Stimulated activated naive CD8-positive, alpha-beta T cell treated with anti-CD3 and anti-CD28 coated beads, Interleukin-15, Interleukin-2, amounts not matched to agents 100 ng/mL and 50 ng/mL, for 24 hours (primary cell): ENCODE measurements around the gene SMAD5.

ENCODE experiments used
- H3K27ac Mint-ChIP-seq: one replicate; pipeline ENCODE4 v1.8.0; 2021; ENCODE audit warnings: mild to moderate bottlenecking, mixed read lengths
- H3K27me3 Mint-ChIP-seq: one replicate; pipeline ENCODE4 v1.8.0; 2021; ENCODE audit warnings: mixed read lengths
- H3K36me3 Mint-ChIP-seq: one replicate; pipeline ENCODE4 v1.8.0; 2021; ENCODE audit warnings: low read depth, mixed read lengths
- H3K4me1 Mint-ChIP-seq: one replicate; pipeline ENCODE4 v1.8.0; 2021; ENCODE audit warnings: low read depth, mixed read lengths
- H3K4me3 Mint-ChIP-seq: one replicate; pipeline ENCODE4 v1.8.0; 2021; ENCODE audit warnings: mild to moderate bottlenecking, mixed read lengths
- H3K9me3 Mint-ChIP-seq: one replicate; pipeline ENCODE4 v1.8.0; 2021; ENCODE audit warnings: mixed read lengths

Gene SMAD5

GRCh38 chr5:136106351-136107031 is 26.2 kb upstream of the SMAD5 start:
- H3K27ac Mint-ChIP-seq = no peak overlapping the region
- H3K9me3 Mint-ChIP-seq = no peaks in the 10 kb centered on the region
- no peaks in the 10 kb centered on the region for H3K4me1 Mint-ChIP-seq
- H3K36me3 Mint-ChIP-seq = no peaks in the 10 kb centered on the region
- H3K27me3 Mint-ChIP-seq = peaks cover 16% of the 10 kb centered on the region
- no peak overlapping the region for H3K4me3 Mint-ChIP-seq

GRCh38 chr5:136108180-136108611 is 24.4 kb upstream of the SMAD5 start:
- Mint-ChIP-seq H3K36me3 (no peaks in the 10 kb centered on the region), H3K9me3 (no peaks in the 10 kb centered on the region), H3K4me1 (no peaks in the 10 kb centered on the region), H3K27ac (no peak overlapping the region), H3K4me3 (no peak overlapping the region), H3K27me3 (peaks cover 16% of the 10 kb centered on the region)

- Mint-ChIP-seq H3K27ac (no peak overlapping the region), H3K4me1 (no peaks in the 10 kb centered on the region), H3K27me3 (peaks cover 16% of the 10 kb centered on the region)
Observed at GRCh38 chr5:136108766-136109165, 23.9 kb upstream of the SMAD5 start.

GRCh38 chr5:136109453-136110135 is 23.1 kb upstream of the SMAD5 start:
- H3K36me3 Mint-ChIP-seq = no peaks in the 10 kb centered on the region

More at GRCh38 chr5:136108766-136109165, 23.9 kb upstream of the SMAD5 start:
- no peaks in the 10 kb centered on the region for H3K36me3 Mint-ChIP-seq
- H3K4me3 Mint-ChIP-seq = no peak overlapping the region
- no peaks in the 10 kb centered on the region for H3K9me3 Mint-ChIP-seq

GRCh38 chr5:136113606-136114005 is 19.0 kb upstream of the SMAD5 start:
- peaks cover 2% of the 10 kb centered on the region for H3K27me3 Mint-ChIP-seq
- no peaks in the 10 kb centered on the region for H3K9me3 Mint-ChIP-seq
- no peak overlapping the region for H3K27ac Mint-ChIP-seq
- H3K4me1 Mint-ChIP-seq = no peaks in the 10 kb centered on the region
- no peak overlapping the region for H3K4me3 Mint-ChIP-seq
- no peaks in the 10 kb centered on the region for H3K36me3 Mint-ChIP-seq

More at GRCh38 chr5:136109453-136110135, 23.1 kb upstream of the SMAD5 start:
- Mint-ChIP-seq H3K9me3 (no peaks in the 10 kb centered on the region), H3K4me1 (no peaks in the 10 kb centered on the region), H3K27me3 (peaks cover 14% of the 10 kb centered on the region), H3K4me3 (no peak overlapping the region), H3K27ac (no peak overlapping the region)

- no peaks in the 10 kb centered on the region for H3K36me3 Mint-ChIP-seq
- H3K4me1 Mint-ChIP-seq = no peaks in the 10 kb centered on the region
- H3K27ac Mint-ChIP-seq = no peak overlapping the region
- H3K4me3 Mint-ChIP-seq = no peak overlapping the region
- no peaks in the 10 kb centered on the region for H3K9me3 Mint-ChIP-seq
- no peaks in the 10 kb centered on the region for H3K27me3 Mint-ChIP-seq
Observed at GRCh38 chr5:136114414-136115125, 18.1 kb upstream of the SMAD5 start.

GRCh38 chr5:136115183-136115865 is 17.3 kb upstream of the SMAD5 start:
- Mint-ChIP-seq H3K27ac (no peak overlapping the region), H3K4me1 (no peaks in the 10 kb centered on the region), H3K9me3 (no peaks in the 10 kb centered on the region), H3K36me3 (no peaks in the 10 kb centered on the region), H3K27me3 (no peaks in the 10 kb centered on the region), H3K4me3 (no peak overlapping the region)

GRCh38 chr5:136120529-136120928 is 12.1 kb upstream of the SMAD5 start:
- H3K4me3 Mint-ChIP-seq = no peak overlapping the region
- peaks cover 13% of the 10 kb centered on the region for H3K27me3 Mint-ChIP-seq
- no peaks in the 10 kb centered on the region for H3K4me1 Mint-ChIP-seq
- no peaks in the 10 kb centered on the region for H3K9me3 Mint-ChIP-seq
- H3K27ac Mint-ChIP-seq = no peak overlapping the region
- H3K36me3 Mint-ChIP-seq = no peaks in the 10 kb centered on the region

- Mint-ChIP-seq H3K9me3 (no peaks in the 10 kb centered on the region), H3K4me1 (no peaks in the 10 kb centered on the region), H3K36me3 (no peaks in the 10 kb centered on the region), H3K27me3 (peaks cover 35% of the 10 kb centered on the region), H3K4me3 (no peak overlapping the region), H3K27ac (no peak overlapping the region)
Observed at GRCh38 chr5:136123236-136123768, 9.3 kb upstream of the SMAD5 start.

GRCh38 chr5:136127560-136127959 is 5.1 kb upstream of the SMAD5 start:
- Mint-ChIP-seq H3K4me1 (peaks cover 8% of the 10 kb centered on the region), H3K27ac (no peak overlapping the region), H3K9me3 (no peaks in the 10 kb centered on the region), H3K27me3 (peaks cover 46% of the 10 kb centered on the region), H3K4me3 (no peak overlapping the region), H3K36me3 (no peaks in the 10 kb centered on the region)

GRCh38 chr5:136128481-136128880 is 4.2 kb upstream of the SMAD5 start:
- Mint-ChIP-seq H3K4me3 (no peak overlapping the region), H3K27me3 (peaks cover 48% of the 10 kb centered on the region), H3K36me3 (no peaks in the 10 kb centered on the region), H3K9me3 (no peaks in the 10 kb centered on the region), H3K4me1 (peaks cover 11% of the 10 kb centered on the region), H3K27ac (no peak overlapping the region)

GRCh38 chr5:136129445-136129844 is 3.2 kb upstream of the SMAD5 start:
- peaks cover 55% of the 10 kb centered on the region for H3K27me3 Mint-ChIP-seq
- no peaks in the 10 kb centered on the region for H3K9me3 Mint-ChIP-seq
- H3K27ac Mint-ChIP-seq = no peak overlapping the region

GRCh38 chr5:136130581-136130980 is 2.1 kb upstream of the SMAD5 start:
- no peak overlapping the region for H3K27ac Mint-ChIP-seq
- no peaks in the 10 kb centered on the region for H3K36me3 Mint-ChIP-seq
- peaks cover 26% of the 10 kb centered on the region for H3K4me1 Mint-ChIP-seq
- H3K27me3 Mint-ChIP-seq = peaks cover 55% of the 10 kb centered on the region
- no peak overlapping the region for H3K4me3 Mint-ChIP-seq
- H3K9me3 Mint-ChIP-seq = no peaks in the 10 kb centered on the region

More at GRCh38 chr5:136129445-136129844, 3.2 kb upstream of the SMAD5 start:
- no peak overlapping the region for H3K4me3 Mint-ChIP-seq
- no peaks in the 10 kb centered on the region for H3K36me3 Mint-ChIP-seq
- peaks cover 19% of the 10 kb centered on the region for H3K4me1 Mint-ChIP-seq

- H3K27ac Mint-ChIP-seq = no peak overlapping the region
- peaks cover 26% of the 10 kb centered on the region for H3K4me1 Mint-ChIP-seq
- no peaks in the 10 kb centered on the region for H3K36me3 Mint-ChIP-seq
- H3K27me3 Mint-ChIP-seq = peaks cover 44% of the 10 kb centered on the region
- H3K4me3 Mint-ChIP-seq = peak overlapping the region; percentile 85
- no peaks in the 10 kb centered on the region for H3K9me3 Mint-ChIP-seq
Observed at GRCh38 chr5:136132087-136132486, 558 bp upstream of the SMAD5 start.
